Measurements from ENCODE around the gene ITPR1.

DNA sequence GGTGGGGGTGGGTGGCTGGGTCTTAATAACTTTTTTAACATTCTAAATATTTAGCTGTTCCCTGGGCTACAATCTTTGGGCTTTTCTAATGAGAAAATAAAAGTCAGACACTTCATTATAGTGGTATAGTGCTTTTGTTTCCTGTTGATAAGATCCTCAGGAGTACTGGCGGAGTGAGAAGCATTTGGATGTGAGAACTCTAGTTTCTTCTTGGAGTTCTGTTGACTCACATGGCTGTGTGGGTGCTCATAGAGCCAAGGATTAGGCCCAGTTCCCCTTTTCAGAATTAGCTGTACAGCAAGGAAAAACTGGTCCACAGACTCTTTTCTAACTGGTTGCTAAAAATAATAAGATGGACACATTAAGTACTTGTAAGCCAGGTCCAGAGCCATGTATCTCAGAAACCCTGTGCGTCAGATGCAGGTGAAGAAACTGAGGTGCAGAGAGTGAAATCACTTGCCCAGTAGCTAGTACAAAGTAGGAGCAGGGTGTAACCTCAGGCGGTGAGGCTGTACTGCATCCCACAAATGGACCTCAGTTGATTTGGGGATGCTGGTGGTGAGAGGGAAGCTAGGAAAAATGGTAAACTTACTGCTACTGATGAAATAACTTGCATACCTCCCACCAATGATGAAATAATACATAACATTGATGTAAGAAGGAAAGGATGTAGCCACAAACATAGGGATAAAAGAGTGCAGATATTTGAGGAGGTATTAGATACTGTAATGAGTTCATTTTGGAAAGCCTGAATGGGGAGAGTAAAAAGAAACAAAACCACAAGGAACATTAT lies 2.3 kb downstream of the ITPR1 start:
- TF ChIP-seq ZNF274 (IDR thresholded peaks at IDR 0.05; ENCODE audit: low read depth, low read length) (no peak), YY1 (IDR thresholded peaks at IDR 0.05; ENCODE audit: insufficient read depth, insufficient read length) (no peak), SUZ12 (IDR thresholded peaks at IDR 0.05; ENCODE audit: extremely low read depth, insufficient read depth, insufficient read length) (no peak)
